ENCODE data around the gene JAM3. TPM values are rescaled to one million over a fixed set of nuclear protein-coding genes. Genes with fewer than 3 reads are reported as not detected.

JAM3 gene
- total and polyA plus RNA-seq, 2 donors (not counting 1 experiment from before 2014, with no cell fraction given) = 44.1 to 85.7 TPM

DNA sequence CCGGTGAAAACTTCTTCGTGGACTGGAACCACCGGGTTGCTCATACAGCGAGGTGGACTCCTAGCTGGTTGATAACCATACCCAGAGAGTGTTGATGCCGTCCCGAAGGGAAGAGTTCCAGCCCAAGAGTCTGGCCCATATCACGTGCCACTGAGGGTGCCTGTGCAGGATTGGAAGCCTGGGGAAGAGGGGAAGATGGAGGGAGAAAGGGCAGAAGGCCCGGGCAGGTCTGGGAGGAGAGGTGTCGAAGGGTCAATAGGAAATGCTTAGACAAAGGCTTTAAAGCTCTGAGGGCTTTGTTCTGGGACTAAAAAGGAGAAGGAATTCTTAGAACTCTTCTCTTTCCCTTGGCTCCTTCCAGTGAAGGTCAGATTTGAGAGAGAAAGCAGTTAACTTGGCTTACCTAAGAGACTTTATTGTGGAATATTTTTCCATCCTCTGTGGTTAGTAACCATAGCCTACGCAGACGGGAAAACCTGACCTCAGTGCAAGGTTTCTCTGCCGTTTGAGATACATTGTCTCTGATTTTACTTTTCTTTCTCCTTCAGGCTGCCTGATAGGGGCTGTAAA is 70.5 kb downstream of the JAM3 start:
- H3K9me3 ChIP-seq (ENCODE audit: control insufficient read depth, insufficient read depth, low read depth, low read length) = no peaks in the 10 kb centered on the region
- H3K4me2 ChIP-seq (ENCODE audit: extremely low read depth, insufficient read depth, low read length) = peak overlapping the region; percentile 21
- H3K4me1 ChIP-seq (ENCODE audit: control insufficient read depth, extremely low read depth, insufficient read depth, low read length) = no peaks in the 10 kb centered on the region
- H3K4me3 ChIP-seq (replicated peaks in 1 of 4; ENCODE audit: control extremely low read depth in 1 of 4, insufficient read depth in 1 of 4, low read depth in 3 of 4, low read length in 4 of 4) = no peak overlapping the region
- no peak for TF ChIP-seq EZH2 (IDR thresholded peaks at IDR 0.05; ENCODE audit: low read length, missing control alignments)
- TF ChIP-seq, protein P1, sequence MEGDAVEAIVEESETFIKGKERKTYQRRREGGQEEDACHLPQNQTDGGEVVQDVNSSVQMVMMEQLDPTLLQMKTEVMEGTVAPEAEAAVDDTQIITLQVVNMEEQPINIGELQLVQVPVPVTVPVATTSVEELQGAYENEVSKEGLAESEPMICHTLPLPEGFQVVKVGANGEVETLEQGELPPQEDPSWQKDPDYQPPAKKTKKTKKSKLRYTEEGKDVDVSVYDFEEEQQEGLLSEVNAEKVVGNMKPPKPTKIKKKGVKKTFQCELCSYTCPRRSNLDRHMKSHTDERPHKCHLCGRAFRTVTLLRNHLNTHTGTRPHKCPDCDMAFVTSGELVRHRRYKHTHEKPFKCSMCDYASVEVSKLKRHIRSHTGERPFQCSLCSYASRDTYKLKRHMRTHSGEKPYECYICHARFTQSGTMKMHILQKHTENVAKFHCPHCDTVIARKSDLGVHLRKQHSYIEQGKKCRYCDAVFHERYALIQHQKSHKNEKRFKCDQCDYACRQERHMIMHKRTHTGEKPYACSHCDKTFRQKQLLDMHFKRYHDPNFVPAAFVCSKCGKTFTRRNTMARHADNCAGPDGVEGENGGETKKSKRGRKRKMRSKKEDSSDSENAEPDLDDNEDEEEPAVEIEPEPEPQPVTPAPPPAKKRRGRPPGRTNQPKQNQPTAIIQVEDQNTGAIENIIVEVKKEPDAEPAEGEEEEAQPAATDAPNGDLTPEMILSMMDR (conservative IDR thresholded peaks at IDR 0.05 in 1 of 2, IDR thresholded peaks at IDR 0.05 in 1 of 2; ENCODE audit: low read depth in 1 of 2, low read length in 2 of 2) = no peak
- no peak overlapping the region for H2AFZ ChIP-seq (ENCODE audit: low read length)
- no peaks in the 10 kb centered on the region for H3K36me3 ChIP-seq (ENCODE audit: control insufficient read depth, insufficient read depth, low read length)
- DNase-seq (ENCODE audit: low read depth in 2 of 2) = no peak
- H3K27ac ChIP-seq (ENCODE audit: insufficient read depth, low read length) = no peak overlapping the region
- no peaks in the 10 kb centered on the region for H3K27me3 ChIP-seq (ENCODE audit: control insufficient read depth, insufficient read depth, low read length)
- no peaks in the 10 kb centered on the region for H4K20me1 ChIP-seq (ENCODE audit: control insufficient read depth, extremely low read depth, insufficient read depth, low read length)
- H3K79me2 ChIP-seq (ENCODE audit: control insufficient read depth, insufficient read depth, low read length) = no peaks in the 10 kb centered on the region
- no peak overlapping the region for H3K9ac ChIP-seq (ENCODE audit: insufficient read depth, low read length)

DNA sequence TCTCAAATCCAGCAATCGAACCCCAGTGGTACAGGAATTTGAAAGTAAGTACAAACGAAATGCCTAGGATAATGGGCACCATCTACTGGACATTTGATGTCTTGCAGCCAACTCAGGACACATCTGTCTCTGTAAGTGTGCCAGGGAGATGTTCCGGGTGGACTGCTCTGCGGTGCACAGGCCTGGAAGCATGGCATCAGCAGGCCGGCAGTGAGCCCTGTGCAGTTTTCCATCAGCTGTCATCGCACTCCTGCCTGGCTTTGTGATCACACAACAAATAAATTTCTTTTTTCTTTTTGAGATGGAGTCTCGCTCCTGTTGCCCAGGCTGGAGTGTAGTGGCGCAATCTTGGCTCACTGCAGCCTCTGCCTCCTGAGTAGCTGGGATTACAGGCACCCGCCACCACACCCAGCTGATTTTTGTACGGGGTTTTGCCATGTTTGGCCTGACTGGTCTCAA is 71.0 kb downstream of the JAM3 start:
- no peaks in the 10 kb centered on the region for H3K9me3 ChIP-seq (ENCODE audit: control insufficient read depth, insufficient read depth, low read depth, low read length)
- DNase-seq (ENCODE audit: low read depth in 2 of 2) = peak; percentile 71 to 89
- H3K36me3 ChIP-seq (ENCODE audit: control insufficient read depth, insufficient read depth, low read length) = no peaks in the 10 kb centered on the region
- H3K9ac ChIP-seq (ENCODE audit: insufficient read depth, low read length) = no peak overlapping the region
- H4K20me1 ChIP-seq (ENCODE audit: control insufficient read depth, extremely low read depth, insufficient read depth, low read length) = no peaks in the 10 kb centered on the region
- peak overlapping the region; percentile 21 for H3K4me2 ChIP-seq (ENCODE audit: extremely low read depth, insufficient read depth, low read length)
- no peaks in the 10 kb centered on the region for H3K27me3 ChIP-seq (ENCODE audit: control insufficient read depth, insufficient read depth, low read length)
- TF ChIP-seq EZH2 (IDR thresholded peaks at IDR 0.05; ENCODE audit: low read length, missing control alignments) = no peak
- TF ChIP-seq, protein P1 (conservative IDR thresholded peaks at IDR 0.05 in 1 of 2, IDR thresholded peaks at IDR 0.05 in 1 of 2; ENCODE audit: low read depth in 1 of 2, low read length in 2 of 2) = peak; percentile 91 to 96
- no peak overlapping the region for H3K27ac ChIP-seq (ENCODE audit: insufficient read depth, low read length)
- H2AFZ ChIP-seq (ENCODE audit: low read length) = no peak overlapping the region
- no peaks in the 10 kb centered on the region for H3K4me1 ChIP-seq (ENCODE audit: control insufficient read depth, extremely low read depth, insufficient read depth, low read length)
- no peaks in the 10 kb centered on the region for H3K79me2 ChIP-seq (ENCODE audit: control insufficient read depth, insufficient read depth, low read length)
- no peak overlapping the region for H3K4me3 ChIP-seq (replicated peaks in 1 of 4; ENCODE audit: control extremely low read depth in 1 of 4, insufficient read depth in 1 of 4, low read depth in 3 of 4, low read length in 4 of 4)

DNA sequence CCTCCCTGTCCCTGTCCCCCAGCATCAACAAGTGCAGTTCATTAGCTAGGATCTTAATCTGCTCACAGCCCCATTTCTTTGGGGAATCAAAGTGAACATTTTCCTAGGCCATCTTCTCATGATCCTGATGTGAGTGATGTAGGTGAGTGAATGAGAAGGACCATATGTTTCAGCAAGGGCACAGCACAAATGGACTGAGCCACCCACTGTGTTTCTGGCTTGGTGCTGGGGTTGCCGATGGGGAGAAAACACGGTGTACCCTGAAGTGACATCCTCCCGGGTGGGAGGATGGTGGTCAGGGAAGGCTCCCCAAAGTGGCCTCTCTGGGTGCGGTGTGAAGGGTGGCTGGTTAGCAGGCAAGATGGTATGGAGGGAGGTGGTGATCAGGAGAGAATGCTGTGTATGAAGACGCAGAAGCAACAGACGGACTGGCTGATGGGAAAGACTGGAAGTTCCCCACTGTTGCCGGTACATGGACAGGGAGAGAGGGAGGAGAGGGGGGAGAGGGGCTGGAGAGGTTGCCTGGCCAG is 72.2 kb downstream of the JAM3 start:
- no peak for DNase-seq (ENCODE audit: low read depth in 2 of 2)
- H3K4me2 ChIP-seq (ENCODE audit: extremely low read depth, insufficient read depth, low read length) = no peak overlapping the region
- H3K36me3 ChIP-seq (ENCODE audit: control insufficient read depth, insufficient read depth, low read length) = no peaks in the 10 kb centered on the region
- no peaks in the 10 kb centered on the region for H3K79me2 ChIP-seq (ENCODE audit: control insufficient read depth, insufficient read depth, low read length)
- no peaks in the 10 kb centered on the region for H3K9me3 ChIP-seq (ENCODE audit: control insufficient read depth, insufficient read depth, low read depth, low read length)
- H3K9ac ChIP-seq (ENCODE audit: insufficient read depth, low read length) = no peak overlapping the region
- H3K4me3 ChIP-seq (replicated peaks in 1 of 4; ENCODE audit: control extremely low read depth in 1 of 4, insufficient read depth in 1 of 4, low read depth in 3 of 4, low read length in 4 of 4) = no peak overlapping the region
- no peak overlapping the region for H2AFZ ChIP-seq (ENCODE audit: low read length)
- no peaks in the 10 kb centered on the region for H3K4me1 ChIP-seq (ENCODE audit: control insufficient read depth, extremely low read depth, insufficient read depth, low read length)
- TF ChIP-seq EZH2 (IDR thresholded peaks at IDR 0.05; ENCODE audit: low read length, missing control alignments) = no peak
- TF ChIP-seq, protein P1 (conservative IDR thresholded peaks at IDR 0.05 in 1 of 2, IDR thresholded peaks at IDR 0.05 in 1 of 2; ENCODE audit: low read depth in 1 of 2, low read length in 2 of 2) = no peak
- H3K27me3 ChIP-seq (ENCODE audit: control insufficient read depth, insufficient read depth, low read length) = no peaks in the 10 kb centered on the region
- no peaks in the 10 kb centered on the region for H4K20me1 ChIP-seq (ENCODE audit: control insufficient read depth, extremely low read depth, insufficient read depth, low read length)
- no peak overlapping the region for H3K27ac ChIP-seq (ENCODE audit: insufficient read depth, low read length)
